ENCODE measurements around the gene SHQ1. TPM values are rescaled to one million over a fixed set of nuclear protein-coding genes. Genes with fewer than 3 reads are reported as not detected.
"Not testable (repeated sequence)": the region's sequence is repeated elsewhere in the genome, so short reads cannot be mapped to it uniquely, and the experiment has no call there.

SHQ1 gene
- total RNA-seq, 3 donors from 2014 or later: 18.1 to 31.6 (median 21.4) TPM

- Histone ChIP-seq H3K9me3 (no peaks in the 10 kb centered on the region), H3K36me3 (ENCODE audit: low read depth) (no peaks in the 10 kb centered on the region), H3K4me1 (ENCODE audit: low read depth) (no peaks in the 10 kb centered on the region), H3K4me3 (no peak overlapping the region)
- DNase-seq (peak in 2 of 3 donors; percentile 30 to 39), ATAC-seq (peak; percentile 20)
- intact Hi-C loops (cut with DNase I, micrococcal nuclease): no loop called here
- no peak for TF ChIP-seq CTCF (IDR thresholded peaks at IDR 0.05)
These were observed 50.3 kb downstream of the SHQ1 start for GRCh38 chr3:72797773-72798543.

- Histone ChIP-seq H3K4me3 (no peak overlapping the region), H3K36me3 (ENCODE audit: low read depth) (no peaks in the 10 kb centered on the region), H3K9me3 (no peaks in the 10 kb centered on the region), H3K4me1 (ENCODE audit: low read depth) (no peaks in the 10 kb centered on the region)
- intact Hi-C loops (cut with DNase I, micrococcal nuclease): no loop called here
- ATAC-seq (no peak), DNase-seq (no peak)
- no peak for TF ChIP-seq CTCF (IDR thresholded peaks at IDR 0.05)
These were observed 54.2 kb downstream of the SHQ1 start for GRCh38 chr3:72794079-72794478.

GRCh38 chr3:72791161-72791560, 57.1 kb downstream of the SHQ1 start:
- H3K36me3 ChIP-seq (ENCODE audit: low read depth): no peaks in the 10 kb centered on the region
- intact Hi-C loops (cut with DNase I, micrococcal nuclease): no loop called here
- H3K9me3 ChIP-seq: no peaks in the 10 kb centered on the region
- no peaks in the 10 kb centered on the region for H3K4me1 ChIP-seq (ENCODE audit: low read depth)
- TF ChIP-seq CTCF (IDR thresholded peaks at IDR 0.05): no peak
- ATAC-seq: no peak
- no peak for DNase-seq
- H3K4me3 ChIP-seq: no peak overlapping the region

GRCh38 chr3:72789786-72790185, 58.5 kb downstream of the SHQ1 start:
- no peak for TF ChIP-seq CTCF (IDR thresholded peaks at IDR 0.05)
- ATAC-seq (no peak), DNase-seq (no peak)
- intact Hi-C loops (cut with DNase I, micrococcal nuclease): no loop called here
- Histone ChIP-seq H3K4me1 (ENCODE audit: low read depth) (no peaks in the 10 kb centered on the region), H3K4me3 (no peak overlapping the region), H3K36me3 (ENCODE audit: low read depth) (no peaks in the 10 kb centered on the region), H3K9me3 (no peaks in the 10 kb centered on the region)

GRCh38 chr3:72788232-72788631, 60.0 kb downstream of the SHQ1 start:
- ATAC-seq; intact Hi-C loops (cut with DNase I, micrococcal nuclease): not testable (repeated sequence)

GRCh38 chr3:72786668-72787067, 61.6 kb downstream of the SHQ1 start:
- H3K9me3 ChIP-seq: no peaks in the 10 kb centered on the region
- no peaks in the 10 kb centered on the region for H3K4me1 ChIP-seq (ENCODE audit: low read depth)
- no peak for TF ChIP-seq CTCF (IDR thresholded peaks at IDR 0.05)
- ATAC-seq (no peak), DNase-seq (no peak)
- no peak overlapping the region for H3K4me3 ChIP-seq
- no peaks in the 10 kb centered on the region for H3K36me3 ChIP-seq (ENCODE audit: low read depth)
- intact Hi-C loops (cut with DNase I, micrococcal nuclease): no loop called here

More at GRCh38 chr3:72788232-72788631, 60.0 kb downstream of the SHQ1 start:
- not testable (repeated sequence) for H3K36me3 ChIP-seq (ENCODE audit: low read depth); H3K9me3 ChIP-seq; DNase-seq; H3K4me3 ChIP-seq; H3K4me1 ChIP-seq (ENCODE audit: low read depth)

Measured in mucosa of descending colon (tissue), 3 donors.